SK-N-SH treated with all-trans-retinoic acid at 6 μM for 48 hours (cell line): Measurements from ENCODE around the gene MRM3.
"Not testable (repeated sequence)": the region's sequence is repeated elsewhere in the genome, so short reads cannot be mapped to it uniquely, and the experiment has no call there.

Experiments
- CREB5 ChIP-seq: fragments of 250-450 bp; sonication (Bioruptor Pico); IDR thresholded peaks from 2 replicates; pipeline ENCODE4 v1.5.1; 2020; ENCODE audit warnings: low read depth, mild to moderate bottlenecking, moderate library complexity
- CSDC2 ChIP-seq: fragments of 250-450 bp; sonication (Bioruptor Pico); IDR thresholded peaks from 2 replicates; pipeline ENCODE4 v1.5.0; 2020; ENCODE audit warnings: mild to moderate bottlenecking, moderate library complexity
- CSRNP3 ChIP-seq: fragments of 250-450 bp; sonication (Bioruptor Pico); IDR thresholded peaks from 2 replicates; pipeline ENCODE4 v1.5.1; 2021; ENCODE audit warnings: mild to moderate bottlenecking, moderate library complexity
- GLIS3 ChIP-seq: fragments of 250-450 bp; sonication (Bioruptor Pico); IDR thresholded peaks from 2 replicates; pipeline ENCODE4 v1.5.0; 2020; ENCODE audit warnings: mild to moderate bottlenecking, moderate library complexity
- ISL1 ChIP-seq: fragments of 250-450 bp; sonication (Bioruptor Pico); IDR thresholded peaks from 2 replicates; pipeline ENCODE4 v2.1.2; 2022; ENCODE audit warnings: mild to moderate bottlenecking, moderate library complexity
- OSR1 ChIP-seq: fragments of 250-450 bp; sonication (Bioruptor Pico); IDR thresholded peaks from 2 replicates; pipeline ENCODE4 v1.8.0; 2022; ENCODE audit warnings: moderate library complexity, mild to moderate bottlenecking, inconsistent platforms
- PATZ1 ChIP-seq: fragments of 250-450 bp; sonication (Bioruptor Pico); IDR thresholded peaks from 2 replicates; pipeline ENCODE4 v1.8.0; 2020; ENCODE audit warnings: mild to moderate bottlenecking, moderate library complexity, borderline replicate concordance
- PPARA ChIP-seq: fragments of 250-450 bp; sonication (Bioruptor Pico); IDR thresholded peaks from 2 replicates; pipeline ENCODE4 v1.5.0; 2020; ENCODE audit warnings: mild to moderate bottlenecking, borderline replicate concordance
- RARB ChIP-seq: fragments of 250-450 bp; sonication (Bioruptor Pico); IDR thresholded peaks from 2 replicates; pipeline ENCODE4 v1.8.0; 2021; ENCODE audit warnings: mild to moderate bottlenecking, moderate library complexity
- TOX ChIP-seq: fragments of 250-450 bp; sonication (Bioruptor Pico); IDR thresholded peaks from 2 replicates; pipeline ENCODE4 v1.8.0; 2021; ENCODE audit warnings: mild to moderate bottlenecking, moderate library complexity, borderline replicate concordance
- ZFP3 ChIP-seq: fragments of 250-450 bp; sonication (Bioruptor Pico); IDR thresholded peaks from 2 replicates; pipeline ENCODE4 v1.5.0; 2020; ENCODE audit warnings: mild to moderate bottlenecking, moderate library complexity
- ZFP30 ChIP-seq: fragments of 450-650 bp; formaldehyde crosslinking; IDR thresholded peaks from 2 replicates; pipeline ENCODE4 v1.5.0; 2022; ENCODE audit warnings: mild to moderate bottlenecking, moderate library complexity

GRCh38 chr17:835721-836120 lies 53.6 kb downstream of the MRM3 start:
- TF ChIP-seq RARB (CRISPR knock-in tag); PATZ1; PPARA; OSR1; CSDC2 (CRISPR knock-in tag); GLIS3 (CRISPR knock-in tag); ZFP3; ZFP30; CSRNP3 (CRISPR knock-in tag); CREB5; TOX (CRISPR knock-in tag); ISL1 (CRISPR knock-in tag): not testable (repeated sequence)
